Measurements from ENCODE around the gene PTGES2. TPM values are rescaled to one million over a fixed set of nuclear protein-coding genes. Genes with fewer than 3 reads are reported as not detected.

PTGES2 gene
- polyA plus RNA-seq, 1 of the 3 experiments (the other 2 are of a cell fraction) = 141 TPM

GRCh38 chr9:128109050-128109709 is 18.3 kb downstream of the PTGES2 start:
- Histone ChIP-seq H3K27me3 (ENCODE audit: insufficient read depth) (no peaks in the 10 kb centered on the region), H3K9me2 (no peaks in the 10 kb centered on the region), H3K9me3 (no peaks in the 10 kb centered on the region), H3K4me1 (ENCODE audit: control insufficient read depth in 1 of 2, insufficient read depth in 2 of 2, low read depth in 1 of 2, low read length in 1 of 2) (peaks cover 0 to 3% of the 10 kb centered on the region in 2 experiments; a peak in 1 of 4 replicates), H2AFZ (ENCODE audit: low read depth) (no peak overlapping the region), H3K36me3 (replicated peaks in 1 of 2; ENCODE audit: control insufficient read depth in 1 of 2, insufficient read depth in 2 of 2, low read length in 1 of 2) (peaks cover 21 to 34% of the 10 kb centered on the region in 2 experiments), H3K79me2 (ENCODE audit: insufficient read depth) (peaks cover 4% of the 10 kb centered on the region; the same call in 1 of the 2 replicates), H3F3A (replicated peaks; ENCODE audit: insufficient read depth) (peaks cover 8% of the 10 kb centered on the region), H3K4me3 (ENCODE audit: low read depth in 2 of 2, low read length in 1 of 2) (no peak overlapping the region), H3K9ac (no peak overlapping the region), H3K27ac (ENCODE audit: low read depth in 2 of 2, low read length in 1 of 2) (no peak overlapping the region), H3K4me2 (no peak overlapping the region), H4K20me1 (ENCODE audit: insufficient read depth) (no peaks in the 10 kb centered on the region)
- CTCF ChIA-PET = interaction anchor here (1.0 to 18.8 kb wide), 5 partner anchors 6 to 165 kb away, joined by 3 to 246 read pairs (median 5); no protein-coding TSS in a partner anchor
- WGBS (ENCODE audit: low lambda C conversion rate) = 85% methylated on average over 18 of the region's 20 CpGs
- POLR2A ChIA-PET = interaction anchor here (0.6 kb wide), 1 partner anchor 49 kb away, joined by 3 read pairs; no protein-coding TSS in a partner anchor
- TF ChIP-seq FOXM1 (IDR thresholded peaks at IDR 0.05; ENCODE audit: low read depth) = no peak
- TF ChIP-seq FOXJ3 (CRISPR knock-in tag; IDR thresholded peaks at IDR 0.05) = no peak
- TF ChIP-seq RCOR1 (IDR thresholded peaks at IDR 0.05; ENCODE audit: low read length) = no peak
- TF ChIP-seq USF2 (IDR thresholded peaks at IDR 0.05; ENCODE audit: borderline replicate concordance, low read depth, low read length) = no peak
- no peak for TF ChIP-seq FOSL2 (IDR thresholded peaks at IDR 0.05; ENCODE audit: borderline replicate concordance, low read depth)
- TF ChIP-seq GABPA (IDR thresholded peaks at IDR 0.05; ENCODE audit: low read depth) = no peak
- no peak for TF ChIP-seq NRF1 (IDR thresholded peaks at IDR 0.05; ENCODE audit: low read depth, low read length)
- TF ChIP-seq MEF2A (IDR thresholded peaks at IDR 0.05; ENCODE audit: borderline replicate concordance, low read depth) = no peak
- no peak for TF ChIP-seq MAX (IDR thresholded peaks at IDR 0.05; ENCODE audit: low read depth)
- TF ChIP-seq TAF1 (IDR thresholded peaks at IDR 0.05; ENCODE audit: borderline replicate concordance, low read depth, low read length) = no peak
- peak; percentile 24 for DNase-seq

- H3K9me2 ChIP-seq = no peaks in the 10 kb centered on the region
- peaks cover 4% of the 10 kb centered on the region; the same call in 1 of the 2 replicates for H3K79me2 ChIP-seq (ENCODE audit: insufficient read depth)
- H3K27ac ChIP-seq (ENCODE audit: low read depth in 2 of 2, low read length in 1 of 2) = no peak overlapping the region
- peak; percentile 19 for DNase-seq
- ChIA-PET CTCF (interaction anchor here (1.0 to 18.8 kb wide), 3 partner anchors 7 to 153 kb away, joined by 3 to 246 read pairs (median 3); no protein-coding TSS in a partner anchor), POLR2A (interaction anchor here (0.6 to 1.7 kb wide), 3 partner anchors 14 to 50 kb away, joined by 3 to 5 read pairs (median 3); no protein-coding TSS in a partner anchor)
- peaks cover 8% of the 10 kb centered on the region for H3F3A ChIP-seq (replicated peaks; ENCODE audit: insufficient read depth)
- H3K27me3 ChIP-seq (ENCODE audit: insufficient read depth) = no peaks in the 10 kb centered on the region
- H4K20me1 ChIP-seq (ENCODE audit: insufficient read depth) = no peaks in the 10 kb centered on the region
- H3K4me3 ChIP-seq (ENCODE audit: low read depth in 2 of 2, low read length in 1 of 2) = no peak overlapping the region
- H3K4me2 ChIP-seq = no peak overlapping the region
- no peaks in the 10 kb centered on the region for H3K9me3 ChIP-seq
- 94% methylated on average over 15 of the region's 15 CpGs for WGBS (ENCODE audit: low lambda C conversion rate)
- peaks cover 0 to 6% of the 10 kb centered on the region in 2 experiments; a peak in 1 of 4 replicates for H3K4me1 ChIP-seq (ENCODE audit: control insufficient read depth in 1 of 2, insufficient read depth in 2 of 2, low read depth in 1 of 2, low read length in 1 of 2)
- no peak overlapping the region for H3K9ac ChIP-seq
- peaks cover 21 to 41% of the 10 kb centered on the region in 2 experiments for H3K36me3 ChIP-seq (replicated peaks in 1 of 2; ENCODE audit: control insufficient read depth in 1 of 2, insufficient read depth in 2 of 2, low read length in 1 of 2)
- no peak overlapping the region for H2AFZ ChIP-seq (ENCODE audit: low read depth)
- TF ChIP-seq CHD2 (IDR thresholded peaks at IDR 0.05; ENCODE audit: low read length, partially characterized antibody) = no peak
- no peak for TF ChIP-seq FOSL2 (IDR thresholded peaks at IDR 0.05; ENCODE audit: borderline replicate concordance, low read depth)
- TF ChIP-seq RCOR1 (IDR thresholded peaks at IDR 0.05; ENCODE audit: low read length) = no peak
- TF ChIP-seq SMC3 (IDR thresholded peaks at IDR 0.05; ENCODE audit: low read depth, low read length) = no peak
- TF ChIP-seq TAF1 (IDR thresholded peaks at IDR 0.05; ENCODE audit: borderline replicate concordance, low read depth, low read length) = no peak
- no peak for TF ChIP-seq EZH2phosphoT487 (IDR thresholded peaks at IDR 0.05; ENCODE audit: borderline replicate concordance, low read depth)
- TF ChIP-seq FOXM1 (IDR thresholded peaks at IDR 0.05; ENCODE audit: low read depth) = no peak
- TF ChIP-seq JUND (IDR thresholded peaks at IDR 0.05) = no peak
- TF ChIP-seq TEAD4 (IDR thresholded peaks at IDR 0.05; ENCODE audit: borderline replicate concordance, insufficient read depth) = no peak
- no peak for TF ChIP-seq USF2 (IDR thresholded peaks at IDR 0.05; ENCODE audit: borderline replicate concordance, low read depth, low read length)
- TF ChIP-seq GATA2 (CRISPR knock-in tag; IDR thresholded peaks at IDR 0.05) = no peak
- TF ChIP-seq RFX5 (IDR thresholded peaks at IDR 0.05; ENCODE audit: low read length) = no peak
- no peak for TF ChIP-seq MXI1 (IDR thresholded peaks at IDR 0.05; ENCODE audit: low read depth, low read length)
- TF ChIP-seq ZBTB33 (IDR thresholded peaks at IDR 0.05; ENCODE audit: borderline replicate concordance, low read depth) = no peak
- TF ChIP-seq EP300 (IDR thresholded peaks at IDR 0.05; ENCODE audit: borderline replicate concordance in 1 of 2, low read depth in 1 of 2, low read length in 1 of 2) = no peak
These were observed 19.1 kb downstream of the PTGES2 start for GRCh38 chr9:128108269-128109049.
